Activated CD8-positive, alpha-beta memory T cell treated with anti-CD3 and anti-CD28 coated beads, Interleukin-2, amount 50 U/mL, for 4 hours (primary cell): ENCODE data around the gene SLC16A12.
"Not testable (repeated sequence)": the region's sequence is repeated elsewhere in the genome, so short reads cannot be mapped to it uniquely, and the experiment has no call there.

Experiments used
- DNase-seq: peaks from one replicate; pipeline ENCODE4 v3.0.0-alpha.2; 2020

The SLC16A12 gene

GRCh38 chr10:89468191-89468965 is 67.0 kb downstream of the SLC16A12 start:
- DNase-seq, result no peak

- no peak for DNase-seq
Measured at GRCh38 chr10:89466599-89467035, 68.8 kb downstream of the SLC16A12 start.

- no peak for DNase-seq
Measured at GRCh38 chr10:89465196-89465595, 70.2 kb downstream of the SLC16A12 start.

- no peak for DNase-seq
Measured at GRCh38 chr10:89463846-89464537, 71.4 kb downstream of the SLC16A12 start.

GRCh38 chr10:89458784-89459183 is 76.6 kb downstream of the SLC16A12 start:
- DNase-seq, result no peak

GRCh38 chr10:89458291-89458690 is 77.1 kb downstream of the SLC16A12 start:
- no peak for DNase-seq

GRCh38 chr10:89454561-89455347 is 80.6 kb downstream of the SLC16A12 start:
- no peak for DNase-seq

GRCh38 chr10:89452193-89452592 is 83.2 kb downstream of the SLC16A12 start:
- DNase-seq, result no peak

GRCh38 chr10:89450901-89451300 is 84.5 kb downstream of the SLC16A12 start:
- no peak for DNase-seq

- not testable (repeated sequence) for DNase-seq
Measured at GRCh38 chr10:89444819-89445218, 90.6 kb downstream of the SLC16A12 start.

- no peak for DNase-seq
Measured at GRCh38 chr10:89442289-89442688, 93.1 kb downstream of the SLC16A12 start.

GRCh38 chr10:89440226-89441009 is 95.0 kb downstream of the SLC16A12 start:
- DNase-seq, result no peak

- DNase-seq, result no peak
Measured at GRCh38 chr10:89438525-89438924, 96.9 kb downstream of the SLC16A12 start.

- DNase-seq, result no peak
Measured at GRCh38 chr10:89431977-89432376, 103.4 kb downstream of the SLC16A12 start.

GRCh38 chr10:89428877-89429276 is 106.5 kb downstream of the SLC16A12 start:
- no peak for DNase-seq

- DNase-seq, result no peak
Measured at GRCh38 chr10:89427629-89428028, 107.8 kb downstream of the SLC16A12 start.

- no peak for DNase-seq
Measured at GRCh38 chr10:89426230-89426868, 109.0 kb downstream of the SLC16A12 start.

- DNase-seq, result no peak
Measured at GRCh38 chr10:89425000-89425399, 110.4 kb downstream of the SLC16A12 start.

- no peak for DNase-seq
Measured at GRCh38 chr10:89421018-89421476, 114.3 kb downstream of the SLC16A12 start.

GRCh38 chr10:89419548-89419947 is 115.8 kb downstream of the SLC16A12 start:
- no peak for DNase-seq

- no peak for DNase-seq
Measured at GRCh38 chr10:89416465-89416864, 118.9 kb downstream of the SLC16A12 start.
